Epithelial cell of proximal tubule (primary cell): Measurements from ENCODE around the gene ATAD1. TPM values are rescaled to one million over a fixed set of nuclear protein-coding genes. Genes with fewer than 3 reads are reported as not detected.
"Not testable (repeated sequence)": the region's sequence is repeated elsewhere in the genome, so short reads cannot be mapped to it uniquely, and the experiment has no call there.

ENCODE experiments used
- DNase-seq: peaks from one replicate; pipeline ENCODE4 v3.0.0-alpha.2; 2011; ENCODE audit warnings: low read depth
- H3K4me3 ChIP-seq: 2 replicates; pipeline ENCODE4 v1.5.1; 2011; ENCODE audit warnings: low read depth, mild to moderate bottlenecking, low read length
- CTCF ChIP-seq: conservative IDR thresholded peaks from 2 replicates; pipeline ENCODE4 v1.5.1; 2012; ENCODE audit warnings: low read depth, mild to moderate bottlenecking, low read length
- total RNA-seq: library from RNA; depleted of rRNA; stranded (reverse); fragments of >200 nt; gene quantifications from 2 replicates; pipeline ENCODE4 v1.2.3, GENCODE V29; 2015

The ATAD1 gene
- 24.5 and 24.8 TPM in 2 replicates for total RNA-seq

- DNase-seq: no peak
- peak within 1 kb of the TSS; percentile 77 for H3K4me3 ChIP-seq
- TF ChIP-seq CTCF: peak; percentile 36
Observed at GRCh38 chr10:87817609-87818504, at the start of gene ATAD1. Gene ATAD1, minus strand, starts transcription at chr10:87818226. Its CDS starts 3,627 bp downstream, at chr10:87814599.

- no peak for DNase-seq
- no peak for TF ChIP-seq CTCF
- peak overlapping the region; percentile 72 for H3K4me3 ChIP-seq
Observed at GRCh38 chr10:87867453-87867852, 49.4 kb upstream of the ATAD1 start.

GRCh38 chr10:87866412-87866974, 48.5 kb upstream of the ATAD1 start:
- no peak for DNase-seq
- TF ChIP-seq CTCF: no peak
- H3K4me3 ChIP-seq: peak overlapping the region; percentile 72

GRCh38 chr10:87865241-87865881, 47.3 kb upstream of the ATAD1 start:
- TF ChIP-seq CTCF: no peak
- DNase-seq: no peak
- H3K4me3 ChIP-seq: peak overlapping the region; percentile 72

- no peak for DNase-seq
- H3K4me3 ChIP-seq: peak overlapping the region; percentile 72
- TF ChIP-seq CTCF: no peak
Observed at GRCh38 chr10:87864496-87865059, 46.6 kb upstream of the ATAD1 start.

GRCh38 chr10:87863951-87864495, 46.0 kb upstream of the ATAD1 start:
- not testable (repeated sequence) for DNase-seq
- peak overlapping the region; percentile 72 for H3K4me3 ChIP-seq
